T-helper 1 cell treated with Interleukin-12 subunit alpha and Interleukin-12 subunit beta and Interleukin-4 antibody, amounts not matched to agents 30 μg/mL and 1 μg/mL, for 36 hours (primary cell): Measurements from ENCODE around the gene TIMP2.

Experiments
- H3K27ac Mint-ChIP-seq: one replicate; pipeline ENCODE4 v1.8.0; 2021; ENCODE audit warnings: mild to moderate bottlenecking, mixed read lengths
- H3K27me3 Mint-ChIP-seq: one replicate; pipeline ENCODE4 v1.8.0; 2021; ENCODE audit warnings: low read depth, mixed read lengths
- H3K36me3 Mint-ChIP-seq: one replicate; pipeline ENCODE4 v1.8.0; 2021; ENCODE audit warnings: low read depth, mixed read lengths
- H3K4me1 Mint-ChIP-seq: one replicate; pipeline ENCODE4 v1.8.0; 2021; ENCODE audit warnings: low read depth, mixed read lengths
- H3K4me3 Mint-ChIP-seq: one replicate; pipeline ENCODE4 v1.8.0; 2021; ENCODE audit warnings: mild to moderate bottlenecking, moderate library complexity, mixed read lengths
- H3K9me3 Mint-ChIP-seq: one replicate; pipeline ENCODE4 v1.8.0; 2021; ENCODE audit warnings: mixed read lengths

The TIMP2 gene

GRCh38 chr17:78962345-78962983 is 37.3 kb upstream of the TIMP2 start:
- no peak overlapping the region for H3K4me3 Mint-ChIP-seq
- H3K4me1 Mint-ChIP-seq, result no peaks in the 10 kb centered on the region
- H3K36me3 Mint-ChIP-seq, result no peaks in the 10 kb centered on the region
- H3K9me3 Mint-ChIP-seq, result no peaks in the 10 kb centered on the region
- no peaks in the 10 kb centered on the region for H3K27me3 Mint-ChIP-seq
- no peak overlapping the region for H3K27ac Mint-ChIP-seq

- Mint-ChIP-seq H3K36me3 (no peaks in the 10 kb centered on the region), H3K27me3 (no peaks in the 10 kb centered on the region), H3K4me3 (no peak overlapping the region), H3K9me3 (no peaks in the 10 kb centered on the region), H3K27ac (no peak overlapping the region), H3K4me1 (no peaks in the 10 kb centered on the region)
Observed at GRCh38 chr17:78961571-78961970, 36.4 kb upstream of the TIMP2 start.

- Mint-ChIP-seq H3K27me3 (no peaks in the 10 kb centered on the region), H3K27ac (no peak overlapping the region), H3K9me3 (no peaks in the 10 kb centered on the region), H3K36me3 (no peaks in the 10 kb centered on the region), H3K4me1 (no peaks in the 10 kb centered on the region), H3K4me3 (no peak overlapping the region)
Observed at GRCh38 chr17:78960928-78961327, 35.7 kb upstream of the TIMP2 start.

GRCh38 chr17:78959803-78960202 is 34.6 kb upstream of the TIMP2 start:
- no peaks in the 10 kb centered on the region for H3K9me3 Mint-ChIP-seq
- H3K27ac Mint-ChIP-seq, result no peak overlapping the region
- no peaks in the 10 kb centered on the region for H3K36me3 Mint-ChIP-seq
- H3K27me3 Mint-ChIP-seq, result no peaks in the 10 kb centered on the region
- H3K4me1 Mint-ChIP-seq, result no peaks in the 10 kb centered on the region
- H3K4me3 Mint-ChIP-seq, result no peak overlapping the region

- H3K4me3 Mint-ChIP-seq, result no peak overlapping the region
- H3K27me3 Mint-ChIP-seq, result no peaks in the 10 kb centered on the region
- no peaks in the 10 kb centered on the region for H3K4me1 Mint-ChIP-seq
- H3K36me3 Mint-ChIP-seq, result no peaks in the 10 kb centered on the region
- no peak overlapping the region for H3K27ac Mint-ChIP-seq
- H3K9me3 Mint-ChIP-seq, result no peaks in the 10 kb centered on the region
Observed at GRCh38 chr17:78958641-78959127, 33.5 kb upstream of the TIMP2 start.

- Mint-ChIP-seq H3K27me3 (no peaks in the 10 kb centered on the region), H3K36me3 (no peaks in the 10 kb centered on the region), H3K27ac (no peak overlapping the region), H3K4me1 (no peaks in the 10 kb centered on the region), H3K9me3 (no peaks in the 10 kb centered on the region), H3K4me3 (no peak overlapping the region)
Observed at GRCh38 chr17:78957128-78957527, 31.9 kb upstream of the TIMP2 start.

- Mint-ChIP-seq H3K4me3 (no peak overlapping the region), H3K9me3 (peaks cover 3% of the 10 kb centered on the region), H3K4me1 (no peaks in the 10 kb centered on the region), H3K36me3 (no peaks in the 10 kb centered on the region), H3K27me3 (no peaks in the 10 kb centered on the region), H3K27ac (no peak overlapping the region)
Observed at GRCh38 chr17:78956254-78956653, 31.1 kb upstream of the TIMP2 start.

- H3K27ac Mint-ChIP-seq, result no peak overlapping the region
- H3K4me1 Mint-ChIP-seq, result no peaks in the 10 kb centered on the region
Observed at GRCh38 chr17:78954684-78955083, 29.5 kb upstream of the TIMP2 start.

GRCh38 chr17:78953356-78954350 is 28.5 kb upstream of the TIMP2 start:
- no peaks in the 10 kb centered on the region for H3K4me1 Mint-ChIP-seq
- H3K36me3 Mint-ChIP-seq, result no peaks in the 10 kb centered on the region
- H3K9me3 Mint-ChIP-seq, result peaks cover 18% of the 10 kb centered on the region
- no peak overlapping the region for H3K4me3 Mint-ChIP-seq
- no peak overlapping the region for H3K27ac Mint-ChIP-seq
- peaks cover 3% of the 10 kb centered on the region for H3K27me3 Mint-ChIP-seq

More at GRCh38 chr17:78954684-78955083, 29.5 kb upstream of the TIMP2 start:
- Mint-ChIP-seq H3K36me3 (no peaks in the 10 kb centered on the region), H3K9me3 (peaks cover 18% of the 10 kb centered on the region), H3K4me3 (no peak overlapping the region), H3K27me3 (no peaks in the 10 kb centered on the region)

- peaks cover 3% of the 10 kb centered on the region for H3K27me3 Mint-ChIP-seq
- H3K4me3 Mint-ChIP-seq, result no peak overlapping the region
- H3K9me3 Mint-ChIP-seq, result peaks cover 18% of the 10 kb centered on the region
- no peaks in the 10 kb centered on the region for H3K36me3 Mint-ChIP-seq
- H3K4me1 Mint-ChIP-seq, result no peaks in the 10 kb centered on the region
- H3K27ac Mint-ChIP-seq, result no peak overlapping the region
Observed at GRCh38 chr17:78952706-78953105, 27.5 kb upstream of the TIMP2 start.

- no peaks in the 10 kb centered on the region for H3K4me1 Mint-ChIP-seq
- no peak overlapping the region for H3K4me3 Mint-ChIP-seq
- H3K36me3 Mint-ChIP-seq, result no peaks in the 10 kb centered on the region
- no peak overlapping the region for H3K27ac Mint-ChIP-seq
- H3K27me3 Mint-ChIP-seq, result peaks cover 3% of the 10 kb centered on the region
- peaks cover 18% of the 10 kb centered on the region for H3K9me3 Mint-ChIP-seq
Observed at GRCh38 chr17:78951967-78952551, 26.9 kb upstream of the TIMP2 start.

- Mint-ChIP-seq H3K9me3 (peaks cover 18% of the 10 kb centered on the region), H3K27ac (no peak overlapping the region), H3K4me3 (no peak overlapping the region), H3K36me3 (no peaks in the 10 kb centered on the region), H3K27me3 (peaks cover 3% of the 10 kb centered on the region), H3K4me1 (no peaks in the 10 kb centered on the region)
Observed at GRCh38 chr17:78950870-78951269, 25.7 kb upstream of the TIMP2 start.

- Mint-ChIP-seq H3K4me1 (no peaks in the 10 kb centered on the region), H3K4me3 (no peak overlapping the region), H3K36me3 (no peaks in the 10 kb centered on the region), H3K27ac (no peak overlapping the region), H3K27me3 (peaks cover 3% of the 10 kb centered on the region), H3K9me3 (peaks cover 18% of the 10 kb centered on the region)
Observed at GRCh38 chr17:78947235-78948149, 22.3 kb upstream of the TIMP2 start.

GRCh38 chr17:78946631-78947030 is 21.4 kb upstream of the TIMP2 start:
- H3K4me3 Mint-ChIP-seq, result no peak overlapping the region
- H3K27ac Mint-ChIP-seq, result no peak overlapping the region
- peaks cover 3% of the 10 kb centered on the region for H3K27me3 Mint-ChIP-seq
- no peaks in the 10 kb centered on the region for H3K36me3 Mint-ChIP-seq
- no peaks in the 10 kb centered on the region for H3K4me1 Mint-ChIP-seq
- H3K9me3 Mint-ChIP-seq, result peaks cover 18% of the 10 kb centered on the region
